Endothelial cell of umbilical vein (primary cell): Measurements from ENCODE around the gene ZNF148. TPM values are rescaled to one million over a fixed set of nuclear protein-coding genes. Genes with fewer than 3 reads are reported as not detected.

Experiments
- BruUV-seq: library from RNA; stranded (reverse); fragments of 400-500 nt; replicated peaks from 2 replicates; lab custom pipeline; 2021; lab: Mats Ljungman, UMichigan
- CTCF ChIA-PET: fragments of 300-600, 350-600 bp; sonication (Branson Sonifier 250); formaldehyde crosslinking; loops from one replicate; lab custom pipeline; 2021; ENCODE audit warnings: antibody characterized with exemption, inconsistent platforms; lab: Charles Lee
- POLR2A ChIA-PET: fragments of 300-600, 350-600 bp; sonication (Branson Sonifier 250); formaldehyde crosslinking; loops from one replicate; lab custom pipeline; 2021; ENCODE audit warnings: antibody characterized with exemption, inconsistent platforms; lab: Charles Lee
- DNase-seq: peaks from one replicate; pipeline ENCODE4 v3.0.0-alpha.2; 2011; ENCODE audit warnings: low read depth, low spot score
- FAIRE-seq: peaks from 2 replicates; lab custom pipeline; 2011; peaks lifted over from hg19 to GRCh38; lab: Jason Lieb, UNC
- H2AFZ ChIP-seq: 2 replicates; pipeline ENCODE4 v1.6.0; 2012; ENCODE audit warnings: low read depth, low read length, control low read depth, inconsistent platforms
- H3K27ac ChIP-seq: 2 replicates; pipeline ENCODE4 v1.5.1; 2011; ENCODE audit warnings: low read depth, mild to moderate bottlenecking, control low read depth, low read length, moderate library complexity; ENCODE audit not compliant: insufficient read depth
- H3K27me3 ChIP-seq, 2 experiments: 2 replicates each; pipeline versions ENCODE4 v1.6.0 to v1.6.1; 2011; ENCODE audit warnings: low read length in 2 of 2, mixed read lengths in 1 of 2; ENCODE audit not compliant: control insufficient read depth in 2 of 2, insufficient read depth in 2 of 2
- H3K36me3 ChIP-seq, 2 experiments: 2 replicates in 1 of 2; 3 replicates in 1 of 2; pipeline ENCODE4 v1.5.1; 2011; ENCODE audit warnings: low read length in 2 of 2, mild to moderate bottlenecking in 1 of 2, moderate library complexity in 1 of 2; ENCODE audit not compliant: control insufficient read depth in 2 of 2, insufficient read depth in 2 of 2; ENCODE audit errors: extremely low read depth in 1 of 2
- H3K4me1 ChIP-seq: 3 replicates; pipeline ENCODE4 v1.5.1; 2011; ENCODE audit warnings: mild to moderate bottlenecking, low read length; ENCODE audit not compliant: control insufficient read depth, insufficient read depth; ENCODE audit errors: extremely low read depth
- H3K4me2 ChIP-seq: 2 replicates; pipeline ENCODE4 v1.6.1; 2011; ENCODE audit warnings: low read length, control low read depth, mixed read lengths; ENCODE audit not compliant: insufficient read depth
- H3K4me3 ChIP-seq, 3 experiments: fragments of 200-600 bp in 1 of 3; sonication (generic), shearing (Covaris generic) in 1 of 3; replicated peaks in 1 of 3; 2 replicates each; pipeline ENCODE4 v1.5.1; 2011 to 2016; ENCODE audit warnings: control low read depth in 3 of 3, low read length in 3 of 3, mild to moderate bottlenecking in 2 of 3, inconsistent platforms in 1 of 3, low read depth in 1 of 3, moderate library complexity in 1 of 3; ENCODE audit not compliant: insufficient read depth in 1 of 3
- H3K79me2 ChIP-seq: 2 replicates; pipeline ENCODE4 v1.6.0; 2012; ENCODE audit warnings: low read length, inconsistent platforms; ENCODE audit not compliant: control insufficient read depth, insufficient read depth
- H3K9ac ChIP-seq: replicated peaks from 2 replicates; pipeline ENCODE3; 2011; ENCODE audit warnings: low read length, control low read depth; ENCODE audit not compliant: insufficient read depth; ENCODE audit errors: extremely low read depth
- H3K9me1 ChIP-seq: replicated peaks from 3 replicates; pipeline ENCODE4 v1.6.0; 2011; ENCODE audit warnings: mild to moderate bottlenecking, low read length; ENCODE audit not compliant: control insufficient read depth, insufficient read depth; ENCODE audit errors: extremely low read depth
- H3K9me3 ChIP-seq: replicated peaks from 2 replicates; pipeline ENCODE4 v1.5.1; 2012; ENCODE audit warnings: low read length, inconsistent platforms; ENCODE audit not compliant: control insufficient read depth, insufficient read depth
- H4K20me1 ChIP-seq: replicated peaks from 2 replicates; pipeline ENCODE3; 2011; ENCODE audit warnings: mild to moderate bottlenecking, low read length; ENCODE audit not compliant: control insufficient read depth, insufficient read depth; ENCODE audit errors: extremely low read depth
- CTCF ChIP-seq, 2 donors: IDR thresholded peaks; 1 replicate in 1 of 2; 2 replicates in 1 of 2; pipeline ENCODE4 v1.5.1; 2011; ENCODE audit warnings: low read length in 2 of 2, mild to moderate bottlenecking in 2 of 2, moderate library complexity in 2 of 2, control low read depth in 1 of 2, inconsistent platforms in 1 of 2, low read depth in 1 of 2; ENCODE audit not compliant: insufficient read depth in 1 of 2; ENCODE audit errors: extremely low read depth in 1 of 2
- EZH2 ChIP-seq: IDR thresholded peaks from 2 replicates; pipeline ENCODE4 v1.6.1; 2012; ENCODE audit warnings: borderline replicate concordance, low read depth, mild to moderate bottlenecking, moderate library complexity, low read length, inconsistent platforms; ENCODE audit not compliant: severe bottlenecking
- FOS ChIP-seq: IDR thresholded peaks from 2 replicates; pipeline ENCODE4 v1.6.1; 2011; ENCODE audit warnings: mild to moderate bottlenecking, low read length, moderate library complexity, borderline replicate concordance; ENCODE audit not compliant: insufficient read depth
- GATA2 ChIP-seq: IDR thresholded peaks from 2 replicates; pipeline ENCODE4 v1.7.0; 2011; ENCODE audit warnings: low read depth, mild to moderate bottlenecking, moderate library complexity, mixed read lengths, low read length; ENCODE audit not compliant: insufficient read length, insufficient read depth
- JUN ChIP-seq: IDR thresholded peaks from 2 replicates; pipeline ENCODE4 v1.6.1; 2011; ENCODE audit warnings: borderline replicate concordance, low read depth; ENCODE audit not compliant: insufficient read length, insufficient read depth
- MAX ChIP-seq: IDR thresholded peaks from 2 replicates; pipeline ENCODE4 v1.6.1; 2011; ENCODE audit not compliant: insufficient read depth, insufficient read length
- MYC ChIP-seq: IDR thresholded peaks from one replicate; pipeline ENCODE4 v1.6.1; 2011; ENCODE audit warnings: mild to moderate bottlenecking, low read depth, low read length
- POLR2A ChIP-seq: IDR thresholded peaks from 2 replicates; pipeline ENCODE4 v1.6.1; 2012; ENCODE audit warnings: low read depth, mild to moderate bottlenecking, control low read depth, low read length
- POLR2AphosphoS5 ChIP-seq: IDR thresholded peaks from 2 replicates; pipeline ENCODE4 v1.6.1; 2012; ENCODE audit warnings: low read depth, mild to moderate bottlenecking, control low read depth, low read length, moderate library complexity; ENCODE audit not compliant: insufficient read depth
- dilution Hi-C: fragments of 300-500 bp; cut with MboI; formaldehyde crosslinking; loops from one replicate; pipeline ENCODE4 v1.15.0; 2019; ENCODE audit warnings: low sequenced_read_pairs; ENCODE audit not compliant: extremely low pct_ligation_motif_present
- intact Hi-C: fragments of 100-400 bp; cut with micrococcal nuclease; formaldehyde crosslinking; loops from one replicate; pipeline ENCODE4 v1.10.0; 2022
- polyA plus RNA-seq, 4 experiments: library from polyadenylated mRNA; depleted of rRNA in 3 of 4; stranded (reverse) in 3 of 4; unstranded in 1 of 4; fragments of >200 nt; gene quantifications; 2 replicates each; pipeline versions ENCODE4 v1.2.1 to v1.2.3, GENCODE V29; 2011 to 2012; ENCODE audit warnings: missing spikeins in 1 of 4
- total RNA-seq: library from RNA; stranded (reverse); gene quantifications from 2 replicates; pipeline ENCODE4 v1.2.3, GENCODE V29; 2021

ZNF148 gene
- total and polyA plus RNA-seq, 2 donors (not counting 3 experiments of a cell fraction or from before 2014, with no cell fraction given): 8.0 to 41.3 TPM

DNA sequence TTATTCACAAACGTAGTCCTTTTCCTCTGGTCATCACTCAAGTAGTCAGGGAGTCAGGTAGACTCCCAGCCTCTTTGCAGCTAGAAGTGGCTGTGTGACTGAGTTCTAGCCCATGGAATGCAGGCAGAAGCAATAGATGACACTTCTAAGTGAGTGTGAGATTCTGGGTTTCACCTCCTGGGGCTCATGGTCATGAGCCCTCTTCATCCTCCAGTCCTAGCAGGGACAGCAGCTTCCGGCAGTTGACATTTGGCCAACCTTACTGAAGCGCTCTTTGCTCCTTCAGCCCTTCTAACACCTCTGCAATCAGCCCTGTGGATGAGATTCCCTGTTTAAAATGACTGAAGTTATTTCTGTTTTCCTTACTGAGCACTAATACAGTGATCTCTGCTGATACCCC, 184.3 kb downstream of the ZNF148 start:
- H3K27ac ChIP-seq: no peak overlapping the region
- H3K4me2 ChIP-seq: no peak overlapping the region
- no TSS peak for BruUV-seq
- H3K4me1 ChIP-seq: no peaks in the 10 kb centered on the region
- H4K20me1 ChIP-seq: no peaks in the 10 kb centered on the region
- dilution Hi-C loops (no loop called here), intact Hi-C loops (no loop called here)
- DNase-seq (no peak), FAIRE-seq (no peak)
- TF ChIP-seq GATA2: no peak
- no peak for TF ChIP-seq MAX
- no peak for TF ChIP-seq CTCF (IDR thresholded peaks at IDR 0.05; ENCODE audit: extremely low read depth in 1 of 2, insufficient read depth in 1 of 2, low read depth in 1 of 2, low read length in 2 of 2)
- no peak for TF ChIP-seq JUN
- TF ChIP-seq EZH2: no peak
- TF ChIP-seq POLR2A: no peak
- no peak for TF ChIP-seq POLR2AphosphoS5
- no peak for TF ChIP-seq MYC
- no peak for TF ChIP-seq FOS
- peaks cover 3 to 12% of the 10 kb centered on the region in 2 experiments for H3K27me3 ChIP-seq
- CTCF ChIA-PET: no interaction called here
- no peak overlapping the region for H2AFZ ChIP-seq
- no peaks in the 10 kb centered on the region for H3K9me3 ChIP-seq
- no peaks in the 10 kb centered on the region for H3K9me1 ChIP-seq
- H3K4me3 ChIP-seq: no peak overlapping the region
- no peaks in the 10 kb centered on the region for H3K36me3 ChIP-seq
- H3K9ac ChIP-seq: no peak overlapping the region
- POLR2A ChIA-PET: no interaction called here
- H3K79me2 ChIP-seq: no peaks in the 10 kb centered on the region
